ENCODE results near the gene DYSF. TPM values are rescaled to one million over a fixed set of nuclear protein-coding genes. Genes with fewer than 3 reads are reported as not detected.

The DYSF gene
- total RNA-seq, 2 donors from 2014 or later = 1.4 to 3.1 TPM

GRCh38 chr2:71560638-71561011, 107.3 kb downstream of the DYSF start:
- Histone ChIP-seq H3K4me3 (ENCODE audit: low read length) (no peak overlapping the region), H3K36me3 (ENCODE audit: control insufficient read depth, insufficient read depth, low read length) (no peaks in the 10 kb centered on the region), H3K4me1 (ENCODE audit: control insufficient read depth, insufficient read depth, low read length) (no peaks in the 10 kb centered on the region), H3K27ac (ENCODE audit: low read depth, low read length) (no peak overlapping the region), H3K27me3 (ENCODE audit: control insufficient read depth, insufficient read depth, low read length, poor library complexity, severe bottlenecking) (no peaks in the 10 kb centered on the region), H3K9ac (ENCODE audit: extremely low read depth, low read length, poor library complexity, severe bottlenecking) (no peak overlapping the region), H3K9me3 (ENCODE audit: control insufficient read depth, low read length) (no peaks in the 10 kb centered on the region)
- Mint-ChIP-seq H3K27ac (no peak overlapping the region), H3K27me3 (ENCODE audit: insufficient read depth) (no peaks in the 10 kb centered on the region), H3K36me3 (ENCODE audit: low read depth) (no peaks in the 10 kb centered on the region), H3K4me3 (no peak overlapping the region), H3K9me3 (no peaks in the 10 kb centered on the region), H3K4me1 (peaks cover 3% of the 10 kb centered on the region)
- TF ChIP-seq CTCF (conservative IDR thresholded peaks at IDR 0.05) = no peak
- DNase-seq = no peak
- 88 to 94% methylated on average over 3 to 20 of the region's 20 CpGs for WGBS, 2 experiments (ENCODE audit: insufficient coverage in 1 of 2, insufficient read length in 1 of 2)

GRCh38 chr2:71561441-71562267, 108.3 kb downstream of the DYSF start:
- H3K9me3 ChIP-seq (ENCODE audit: control insufficient read depth, low read length) = no peaks in the 10 kb centered on the region
- WGBS, 2 experiments (ENCODE audit: insufficient coverage in 1 of 2, insufficient read length in 1 of 2) = 85 to 92% methylated on average over 10 to 15 of the region's 15 CpGs

GRCh38 chr2:71562518-71562917, 109.2 kb downstream of the DYSF start:
- WGBS, 2 experiments (ENCODE audit: insufficient coverage in 1 of 2, insufficient read length in 1 of 2) = 80 to 82% methylated on average over 4 to 7 of the region's 7 CpGs
- peaks cover 3% of the 10 kb centered on the region for H3K4me1 Mint-ChIP-seq
- no peak for DNase-seq

More at GRCh38 chr2:71561441-71562267, 108.3 kb downstream of the DYSF start:
- Histone ChIP-seq H3K36me3 (ENCODE audit: control insufficient read depth, insufficient read depth, low read length) (no peaks in the 10 kb centered on the region), H3K27ac (ENCODE audit: low read depth, low read length) (no peak overlapping the region), H3K27me3 (ENCODE audit: control insufficient read depth, insufficient read depth, low read length, poor library complexity, severe bottlenecking) (no peaks in the 10 kb centered on the region), H3K4me3 (ENCODE audit: low read length) (no peak overlapping the region), H3K9ac (ENCODE audit: extremely low read depth, low read length, poor library complexity, severe bottlenecking) (no peak overlapping the region), H3K4me1 (ENCODE audit: control insufficient read depth, insufficient read depth, low read length) (no peaks in the 10 kb centered on the region)
- Mint-ChIP-seq H3K4me3 (no peak overlapping the region), H3K27ac (peak overlapping the region; percentile 17), H3K27me3 (ENCODE audit: insufficient read depth) (no peaks in the 10 kb centered on the region), H3K4me1 (peaks cover 3% of the 10 kb centered on the region), H3K36me3 (ENCODE audit: low read depth) (no peaks in the 10 kb centered on the region), H3K9me3 (no peaks in the 10 kb centered on the region)
- no peak for TF ChIP-seq CTCF (conservative IDR thresholded peaks at IDR 0.05)
- DNase-seq = no peak

More at GRCh38 chr2:71562518-71562917, 109.2 kb downstream of the DYSF start:
- Mint-ChIP-seq H3K36me3 (ENCODE audit: low read depth) (no peaks in the 10 kb centered on the region), H3K27me3 (ENCODE audit: insufficient read depth) (no peaks in the 10 kb centered on the region), H3K9me3 (no peaks in the 10 kb centered on the region), H3K4me3 (no peak overlapping the region), H3K27ac (no peak overlapping the region)
- TF ChIP-seq CTCF (conservative IDR thresholded peaks at IDR 0.05) = no peak
- H3K4me1 ChIP-seq (ENCODE audit: control insufficient read depth, insufficient read depth, low read length) = no peaks in the 10 kb centered on the region
- no peak overlapping the region for H3K9ac ChIP-seq (ENCODE audit: extremely low read depth, low read length, poor library complexity, severe bottlenecking)
- H3K27ac ChIP-seq (ENCODE audit: low read depth, low read length) = peak overlapping the region; percentile 17
- no peak overlapping the region for H3K4me3 ChIP-seq (ENCODE audit: low read length)
- H3K36me3 ChIP-seq (ENCODE audit: control insufficient read depth, insufficient read depth, low read length) = no peaks in the 10 kb centered on the region
- H3K27me3 ChIP-seq (ENCODE audit: control insufficient read depth, insufficient read depth, low read length, poor library complexity, severe bottlenecking) = no peaks in the 10 kb centered on the region
- no peaks in the 10 kb centered on the region for H3K9me3 ChIP-seq (ENCODE audit: control insufficient read depth, low read length)

Measured in endodermal cell (in vitro differentiated cells).